OCI-LY1 (cell line): ENCODE results near the gene UNC13A.

Experiments
- H2AFZ ChIP-seq: fragments of 200-600 bp; sonication (generic), shearing (Covaris generic); 2 replicates; pipeline ENCODE4 v1.6.0; 2014; ENCODE audit warnings: antibody characterized with exemption, mild to moderate bottlenecking, low read length
- H3F3A ChIP-seq: fragments of 200-600 bp; sonication (generic), shearing (Covaris generic); 2 replicates; pipeline ENCODE4 v1.6.0; 2014; ENCODE audit warnings: mild to moderate bottlenecking, antibody characterized with exemption, low read length, moderate library complexity; ENCODE audit not compliant: insufficient read depth
- H3K27ac ChIP-seq: fragments of 200-600 bp; sonication (generic); 2 replicates; pipeline ENCODE4 v1.5.1; 2014; ENCODE audit warnings: low read length, mixed run types, mild to moderate bottlenecking, low read depth; ENCODE audit not compliant: poor library complexity, severe bottlenecking
- H3K27me3 ChIP-seq: fragments of 200-600 bp; sonication (generic); 2 replicates; pipeline ENCODE4 v1.6.0; 2014; ENCODE audit warnings: antibody characterized with exemption, mild to moderate bottlenecking, low read length, moderate library complexity; ENCODE audit not compliant: insufficient read depth
- H3K36me3 ChIP-seq: fragments of 200-600 bp; sonication (generic); 2 replicates; pipeline ENCODE4 v1.6.1; 2014; ENCODE audit warnings: mild to moderate bottlenecking, antibody characterized with exemption, low read length, moderate library complexity, mixed read lengths; ENCODE audit not compliant: insufficient read depth
- H3K4me1 ChIP-seq: fragments of 200-600 bp; sonication (generic); 2 replicates; pipeline ENCODE4 v1.5.1; 2014; ENCODE audit warnings: mild to moderate bottlenecking, low read length, moderate library complexity; ENCODE audit not compliant: insufficient read depth, severe bottlenecking
- H3K4me2 ChIP-seq: fragments of 200-600 bp; sonication (generic), shearing (Covaris generic); 2 replicates; pipeline ENCODE4 v1.6.1; 2014; ENCODE audit warnings: low read length
- H3K4me3 ChIP-seq: fragments of 200-600 bp; sonication (generic); 2 replicates; pipeline ENCODE4 v1.5.1; 2014; ENCODE audit warnings: low read length, low read depth, mild to moderate bottlenecking, mixed read lengths; ENCODE audit not compliant: poor library complexity, severe bottlenecking
- H3K79me2 ChIP-seq: fragments of 200-600 bp; shearing (Covaris generic); 2 replicates; pipeline ENCODE4 v1.6.1; 2016; ENCODE audit warnings: mixed run types, low read length, mixed read lengths; ENCODE audit not compliant: insufficient read depth
- H3K9ac ChIP-seq: fragments of 200-600 bp; sonication (generic), shearing (Covaris generic); 2 replicates; pipeline ENCODE4 v1.6.1; 2014; ENCODE audit warnings: mild to moderate bottlenecking, low read length, mixed read lengths
- H3K9me2 ChIP-seq: fragments of 200-600 bp; sonication (generic), shearing (Covaris generic); 2 replicates; pipeline ENCODE4 v1.6.1; 2014; ENCODE audit warnings: low read depth, mild to moderate bottlenecking, low read length, mixed read lengths
- H3K9me3 ChIP-seq: fragments of 200-600 bp; shearing (Covaris generic); 2 replicates; pipeline ENCODE4 v1.6.1; 2014; ENCODE audit warnings: low read length, mixed read lengths
- H4K20me1 ChIP-seq: fragments of 200-600 bp; sonication (generic), shearing (Covaris generic); 2 replicates; pipeline ENCODE4 v1.6.0; 2016; ENCODE audit warnings: mild to moderate bottlenecking, low read length; ENCODE audit not compliant: insufficient read depth
- EZH2 ChIP-seq: fragments of 200-600 bp; sonication (generic), shearing (Covaris generic); IDR thresholded peaks from 2 replicates; pipeline ENCODE4 v1.8.0; 2017; ENCODE audit warnings: borderline replicate concordance, mixed run types, mild to moderate bottlenecking, antibody characterized with exemption, low read length, moderate library complexity, mixed read lengths
- TF ChIP-seq, protein P1 (sequence below): fragments of 200-600 bp; sonication (generic), shearing (Covaris generic); IDR thresholded peaks from 2 replicates; pipeline ENCODE4 v1.5.1; 2017; ENCODE audit warnings: mild to moderate bottlenecking, antibody characterized with exemption, low read length, moderate library complexity, mixed read lengths

UNC13A gene

DNA sequence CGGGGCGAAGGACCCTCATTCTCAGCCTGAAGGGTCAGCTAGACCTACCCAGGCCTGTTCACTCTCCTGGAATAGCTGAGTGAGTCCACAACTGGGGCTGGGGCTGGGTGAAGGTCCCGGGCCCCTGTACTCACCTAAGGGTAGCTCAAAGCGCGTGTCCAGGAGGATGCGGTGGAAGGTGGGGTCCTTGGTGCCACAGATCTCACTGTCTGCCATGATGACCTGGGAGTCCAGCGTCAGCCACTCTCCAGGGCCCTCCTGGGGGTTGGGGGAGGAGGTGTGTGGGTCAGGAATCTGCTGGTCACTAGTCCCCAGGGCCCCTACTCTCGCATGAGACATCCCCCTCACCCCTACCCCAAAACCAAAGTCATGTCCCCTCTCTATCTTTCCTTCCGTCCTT is 18.7 kb downstream of the UNC13A start:
- Histone ChIP-seq H3K27me3 (peaks cover 6% of the 10 kb centered on the region; the same call in 1 of the 2 replicates), H4K20me1 (no peaks in the 10 kb centered on the region), H3K36me3 (no peaks in the 10 kb centered on the region), H3K4me2 (no peak overlapping the region), H3K9ac (no peak overlapping the region), H3K9me2 (no peaks in the 10 kb centered on the region), H3K79me2 (no peaks in the 10 kb centered on the region), H2AFZ (no peak overlapping the region), H3K27ac (no peak overlapping the region), H3K4me3 (no peak overlapping the region), H3F3A (no peaks in the 10 kb centered on the region), H3K9me3 (0 out of 2 replicates have a peak, but pooled peaks cover 5% of the 10 kb centered on the region), H3K4me1 (no peaks in the 10 kb centered on the region)
- TF ChIP-seq, protein P1, sequence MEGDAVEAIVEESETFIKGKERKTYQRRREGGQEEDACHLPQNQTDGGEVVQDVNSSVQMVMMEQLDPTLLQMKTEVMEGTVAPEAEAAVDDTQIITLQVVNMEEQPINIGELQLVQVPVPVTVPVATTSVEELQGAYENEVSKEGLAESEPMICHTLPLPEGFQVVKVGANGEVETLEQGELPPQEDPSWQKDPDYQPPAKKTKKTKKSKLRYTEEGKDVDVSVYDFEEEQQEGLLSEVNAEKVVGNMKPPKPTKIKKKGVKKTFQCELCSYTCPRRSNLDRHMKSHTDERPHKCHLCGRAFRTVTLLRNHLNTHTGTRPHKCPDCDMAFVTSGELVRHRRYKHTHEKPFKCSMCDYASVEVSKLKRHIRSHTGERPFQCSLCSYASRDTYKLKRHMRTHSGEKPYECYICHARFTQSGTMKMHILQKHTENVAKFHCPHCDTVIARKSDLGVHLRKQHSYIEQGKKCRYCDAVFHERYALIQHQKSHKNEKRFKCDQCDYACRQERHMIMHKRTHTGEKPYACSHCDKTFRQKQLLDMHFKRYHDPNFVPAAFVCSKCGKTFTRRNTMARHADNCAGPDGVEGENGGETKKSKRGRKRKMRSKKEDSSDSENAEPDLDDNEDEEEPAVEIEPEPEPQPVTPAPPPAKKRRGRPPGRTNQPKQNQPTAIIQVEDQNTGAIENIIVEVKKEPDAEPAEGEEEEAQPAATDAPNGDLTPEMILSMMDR = no peak
- no peak for TF ChIP-seq EZH2

DNA sequence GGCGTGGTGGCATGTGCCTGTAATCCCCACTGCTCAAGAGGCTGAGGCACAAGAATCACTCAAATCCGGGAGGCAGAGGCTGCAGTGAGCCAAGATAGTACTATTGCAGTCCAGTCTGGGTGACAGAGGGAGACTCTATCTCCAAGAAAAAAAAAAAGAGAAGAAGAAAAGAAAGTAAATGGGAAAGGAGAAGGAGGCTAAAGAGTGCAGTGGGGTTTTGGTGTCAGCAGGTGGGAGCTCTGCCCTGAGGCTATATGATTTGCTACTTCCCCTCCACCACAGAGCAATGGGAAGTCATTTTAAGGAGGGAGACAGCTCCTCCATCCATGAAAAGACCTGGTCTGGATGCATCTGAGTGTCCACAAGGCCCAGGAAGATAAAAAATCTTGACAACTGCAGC is 23.1 kb downstream of the UNC13A start:
- H3K4me3 ChIP-seq = no peak overlapping the region
- H3F3A ChIP-seq = no peaks in the 10 kb centered on the region
- peaks cover 7% of the 10 kb centered on the region; the same call in 1 of the 2 replicates for H3K27me3 ChIP-seq
- H3K9me3 ChIP-seq = 0 out of 2 replicates have a peak, but pooled peaks cover 8% of the 10 kb centered on the region
- TF ChIP-seq, protein P1 = no peak
- TF ChIP-seq EZH2 = no peak
- H3K79me2 ChIP-seq = no peaks in the 10 kb centered on the region
- H3K27ac ChIP-seq = no peak overlapping the region
- no peaks in the 10 kb centered on the region for H3K9me2 ChIP-seq
- no peaks in the 10 kb centered on the region for H4K20me1 ChIP-seq
- H2AFZ ChIP-seq = no peak overlapping the region
- no peaks in the 10 kb centered on the region for H3K36me3 ChIP-seq
- no peak overlapping the region for H3K4me2 ChIP-seq
- H3K9ac ChIP-seq = no peak overlapping the region
- H3K4me1 ChIP-seq = no peaks in the 10 kb centered on the region

DNA sequence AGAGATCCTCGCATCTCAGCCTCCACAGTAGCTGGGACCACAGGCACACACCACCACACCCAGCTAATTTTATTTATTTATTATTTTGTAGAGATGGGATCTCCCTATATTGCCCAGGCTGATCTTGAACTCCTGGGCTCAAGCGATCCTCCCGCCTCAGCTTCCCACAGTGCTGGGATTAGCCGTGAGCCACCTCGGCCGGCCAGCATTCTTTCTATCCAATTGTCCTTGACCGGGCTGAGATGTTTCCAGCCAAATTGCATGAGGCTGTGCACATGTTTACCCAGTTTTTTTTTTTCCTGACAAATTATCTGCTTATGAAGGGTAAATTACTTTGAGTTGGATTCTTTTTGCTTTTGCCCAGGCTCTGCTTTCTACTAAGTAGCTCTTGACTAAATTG is 28.2 kb downstream of the UNC13A start:
- no peak overlapping the region for H3K4me3 ChIP-seq
- H3K36me3 ChIP-seq = no peaks in the 10 kb centered on the region
- H3F3A ChIP-seq = no peaks in the 10 kb centered on the region
- H3K4me2 ChIP-seq = no peak overlapping the region
- no peak overlapping the region for H3K9ac ChIP-seq
- H4K20me1 ChIP-seq = no peaks in the 10 kb centered on the region
- no peak overlapping the region for H3K27ac ChIP-seq
- H3K4me1 ChIP-seq = no peaks in the 10 kb centered on the region
- no peak overlapping the region for H2AFZ ChIP-seq
- 0 out of 2 replicates have a peak, but pooled peaks cover 3% of the 10 kb centered on the region for H3K27me3 ChIP-seq
- H3K9me2 ChIP-seq = no peaks in the 10 kb centered on the region
- H3K79me2 ChIP-seq = no peaks in the 10 kb centered on the region
- 0 out of 2 replicates have a peak, but pooled peaks cover 3% of the 10 kb centered on the region for H3K9me3 ChIP-seq
- TF ChIP-seq, protein P1 = no peak
- TF ChIP-seq EZH2 = no peak
